ENCODE results near the gene GM2A.
"Not testable (repeated sequence)": the region's sequence is repeated elsewhere in the genome, so short reads cannot be mapped to it uniquely, and the experiment has no call there.

Gene GM2A

GRCh38 chr5:151296478-151296830 lies 43.5 kb downstream of the GM2A start:
- H3K27me3 ChIP-seq (ENCODE audit: insufficient read depth, low read depth, severe bottlenecking): peaks cover 6% of the 10 kb centered on the region
- no peak for TF ChIP-seq CTCF (IDR thresholded peaks at IDR 0.05; ENCODE audit: low read depth, low read length)
- no peak overlapping the region for H3K4me3 ChIP-seq (ENCODE audit: low read depth, low read length)
- no peaks in the 10 kb centered on the region for H3K36me3 ChIP-seq
- no peaks in the 10 kb centered on the region for H3K9me3 ChIP-seq (ENCODE audit: severe bottlenecking)
- no peak overlapping the region for H3K27ac ChIP-seq
- DNase-seq: no peak

DNA sequence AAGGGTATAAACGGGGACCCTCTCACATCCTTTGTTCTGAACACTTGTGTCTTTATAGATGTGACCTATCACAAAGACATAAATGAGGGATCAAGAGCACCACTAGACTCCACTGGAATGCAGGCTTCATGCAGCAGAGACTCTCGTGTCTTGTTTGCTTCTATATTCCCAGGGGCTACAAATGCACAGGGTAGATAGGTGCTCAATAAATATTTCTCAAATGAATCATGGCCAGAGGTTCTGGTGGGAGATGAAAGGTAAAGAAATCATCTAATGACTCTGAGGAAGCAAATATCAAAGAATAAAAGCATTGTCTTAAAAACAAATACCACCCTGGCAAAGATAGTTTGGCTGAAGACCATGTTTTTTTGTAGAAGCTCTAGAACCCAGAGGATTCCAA lies 44.0 kb downstream of the GM2A start:
- peaks cover 9% of the 10 kb centered on the region for H3K27me3 ChIP-seq (ENCODE audit: insufficient read depth, low read depth, severe bottlenecking)
- no peak for TF ChIP-seq CTCF (IDR thresholded peaks at IDR 0.05; ENCODE audit: low read depth, low read length)

DNA sequence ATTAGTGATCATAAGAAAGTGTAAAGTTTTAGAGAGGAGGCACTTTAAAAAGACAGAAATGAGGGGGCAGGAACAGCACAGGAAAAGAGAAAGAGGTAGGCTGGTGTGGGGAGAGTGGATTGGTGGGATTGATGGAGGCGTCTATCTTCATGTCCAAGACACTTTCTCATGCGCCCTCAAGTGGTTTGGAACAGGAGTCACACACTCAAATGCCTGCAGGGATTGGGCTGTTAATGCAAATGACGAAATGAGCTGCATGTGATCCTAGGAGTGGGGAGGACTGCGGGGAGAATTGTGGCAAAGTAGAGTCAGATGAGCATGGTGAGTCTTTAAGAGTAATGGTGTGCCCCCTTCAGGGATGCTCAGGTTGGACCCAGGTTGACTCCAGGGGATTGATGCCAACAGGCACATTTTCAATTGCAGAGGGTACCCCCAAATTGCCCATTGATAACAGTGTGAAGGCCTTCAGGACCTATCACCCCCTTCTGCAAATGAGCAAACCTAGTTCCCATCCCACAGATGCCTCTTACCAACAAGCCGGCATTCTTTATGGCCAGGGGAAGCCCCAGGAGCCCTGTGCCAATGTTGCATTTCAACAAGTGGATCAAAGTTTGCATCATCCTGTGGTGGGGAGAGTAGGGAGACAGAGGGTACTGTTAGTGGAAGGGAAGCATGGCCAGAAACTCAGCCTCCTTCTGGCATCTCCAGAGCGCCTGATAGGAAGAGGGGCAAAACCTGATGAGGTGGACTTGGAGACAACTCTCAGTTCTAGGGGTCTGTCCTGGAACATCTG lies 45.3 kb downstream of the GM2A start:
- no peak overlapping the region for H3K4me3 ChIP-seq (ENCODE audit: low read depth, low read length)
- peak; percentile 63 for DNase-seq
- TF ChIP-seq CTCF (IDR thresholded peaks at IDR 0.05; ENCODE audit: low read depth, low read length): peak; percentile 75
- no peaks in the 10 kb centered on the region for H3K36me3 ChIP-seq
- H3K27ac ChIP-seq: no peak overlapping the region
- H3K27me3 ChIP-seq (ENCODE audit: insufficient read depth, low read depth, severe bottlenecking): peaks cover 9% of the 10 kb centered on the region
- no peaks in the 10 kb centered on the region for H3K9me3 ChIP-seq (ENCODE audit: severe bottlenecking)

More for the DNA sequence above, 44.0 kb downstream of the GM2A start:
- Histone ChIP-seq H3K27ac (no peak overlapping the region), H3K4me3 (ENCODE audit: low read depth, low read length) (no peak overlapping the region), H3K9me3 (ENCODE audit: severe bottlenecking) (no peaks in the 10 kb centered on the region), H3K36me3 (no peaks in the 10 kb centered on the region)
- no peak for DNase-seq

DNA sequence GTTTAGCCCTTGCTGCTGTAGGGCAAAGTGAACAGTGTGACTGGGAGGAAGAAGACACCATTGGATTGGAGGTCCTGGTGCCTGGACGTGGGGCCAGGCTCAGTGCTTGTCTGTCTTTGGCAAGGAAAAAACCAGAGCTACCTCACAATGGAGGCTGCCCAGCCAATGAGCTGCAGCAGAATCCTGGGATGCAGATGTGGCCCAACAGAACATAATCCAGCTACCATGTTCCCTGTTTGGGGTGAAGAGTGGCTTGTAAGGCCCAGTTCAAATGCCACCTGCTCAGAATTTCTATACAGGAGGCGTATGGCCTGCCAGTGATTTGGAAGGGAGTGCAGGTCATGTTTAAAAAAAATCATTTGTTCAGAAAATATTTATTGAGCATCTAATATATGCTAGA lies 50.7 kb downstream of the GM2A start, which contains the start of gene SLC36A3:
Gene SLC36A3 (minus strand): TSS at position 101 of the 400 bp plus-strand sequence. CDS start 412 bp downstream, outside the sequence.
- H3K4me3 ChIP-seq (ENCODE audit: low read depth, low read length): no peak within 1 kb of the TSS
- no peak for DNase-seq
- H3K36me3 ChIP-seq: no peaks in the 10 kb centered on the region
- H3K9me3 ChIP-seq (ENCODE audit: severe bottlenecking): no peaks in the 10 kb centered on the region
- peaks cover 7% of the 10 kb centered on the region for H3K27me3 ChIP-seq (ENCODE audit: insufficient read depth, low read depth, severe bottlenecking)
- H3K27ac ChIP-seq: no peak within 1 kb of the TSS
- TF ChIP-seq CTCF (IDR thresholded peaks at IDR 0.05; ENCODE audit: low read depth, low read length): no peak

- H3K27ac ChIP-seq: not testable (repeated sequence)
Measured at GRCh38 chr5:151309266-151309665, 56.3 kb downstream of the GM2A start.

GRCh38 chr5:151309821-151310220 lies 56.8 kb downstream of the GM2A start:
- not testable (repeated sequence) for H3K27me3 ChIP-seq (ENCODE audit: insufficient read depth, low read depth, severe bottlenecking); H3K27ac ChIP-seq; H3K9me3 ChIP-seq (ENCODE audit: severe bottlenecking); H3K4me3 ChIP-seq (ENCODE audit: low read depth, low read length); DNase-seq; H3K36me3 ChIP-seq

More at GRCh38 chr5:151309266-151309665, 56.3 kb downstream of the GM2A start:
- DNase-seq; H3K36me3 ChIP-seq; H3K4me3 ChIP-seq (ENCODE audit: low read depth, low read length); H3K27me3 ChIP-seq (ENCODE audit: insufficient read depth, low read depth, severe bottlenecking); H3K9me3 ChIP-seq (ENCODE audit: severe bottlenecking): not testable (repeated sequence)

- H3K27me3 ChIP-seq (ENCODE audit: insufficient read depth, low read depth, severe bottlenecking): no peaks in the 10 kb centered on the region
- H3K27ac ChIP-seq: no peak overlapping the region
- DNase-seq: no peak
- H3K4me3 ChIP-seq (ENCODE audit: low read depth, low read length): no peak overlapping the region
- no peak for TF ChIP-seq CTCF (IDR thresholded peaks at IDR 0.05; ENCODE audit: low read depth, low read length)
- H3K9me3 ChIP-seq (ENCODE audit: severe bottlenecking): no peaks in the 10 kb centered on the region
- H3K36me3 ChIP-seq: no peaks in the 10 kb centered on the region
Measured at GRCh38 chr5:151310932-151311331, 57.9 kb downstream of the GM2A start.
